MM.1S (cell line): ENCODE data around the gene FBXW7.

ENCODE experiments used
- DNase-seq: peaks from one replicate; pipeline ENCODE4 v3.0.0-alpha.2; 2015
- H2AFZ ChIP-seq: fragments of 300-600 bp; sonication (generic); 2 replicates; pipeline ENCODE4 v1.6.0; 2016; ENCODE audit warnings: antibody characterized with exemption, low read length
- H3F3A ChIP-seq: fragments of 300-600 bp; sonication (generic); 2 replicates; pipeline ENCODE4 v1.6.1; 2016; ENCODE audit warnings: mild to moderate bottlenecking, antibody characterized with exemption, low read length, moderate library complexity, mixed read lengths; ENCODE audit not compliant: insufficient read depth
- H3K27ac ChIP-seq: fragments of 300-600 bp; sonication (generic); 2 replicates; pipeline ENCODE4 v1.5.1; 2016; ENCODE audit warnings: mild to moderate bottlenecking, low read length
- H3K27me3 ChIP-seq: fragments of 300-600 bp; sonication (generic); replicated peaks from 2 replicates; pipeline ENCODE4 v1.6.0; 2016; ENCODE audit warnings: low read length; ENCODE audit not compliant: insufficient read depth
- H3K36me3 ChIP-seq: fragments of 300-600 bp; sonication (generic); replicated peaks from 2 replicates; pipeline ENCODE4 v1.6.1; 2016; ENCODE audit warnings: mild to moderate bottlenecking, low read length, mixed read lengths; ENCODE audit not compliant: insufficient read depth
- H3K4me1 ChIP-seq: fragments of 300-600 bp; sonication (generic); 2 replicates; pipeline ENCODE4 v1.6.1; 2016; ENCODE audit warnings: low read length, mixed read lengths
- H3K4me2 ChIP-seq: fragments of 300-600 bp; sonication (generic); 2 replicates; pipeline ENCODE4 v1.6.0; 2016; ENCODE audit warnings: low read depth, low read length
- H3K4me3 ChIP-seq: fragments of 300-600 bp; sonication (generic); 2 replicates; pipeline ENCODE4 v1.5.1; 2016; ENCODE audit warnings: low read length, mixed read lengths
- H3K79me2 ChIP-seq: fragments of 300-600 bp; sonication (generic); 2 replicates; pipeline ENCODE4 v1.6.1; 2016; ENCODE audit warnings: mixed run types, low read length, mixed read lengths
- H3K9ac ChIP-seq: fragments of 300-600 bp; sonication (generic); 2 replicates; pipeline ENCODE4 v1.6.1; 2016; ENCODE audit warnings: low read length, mixed read lengths
- H3K9me2 ChIP-seq: fragments of 300-600 bp; sonication (generic); replicated peaks from 2 replicates; pipeline ENCODE4 v1.6.1; 2016; ENCODE audit warnings: mild to moderate bottlenecking, low read length, mixed read lengths; ENCODE audit not compliant: insufficient read depth
- H3K9me3 ChIP-seq: fragments of 300-600 bp; sonication (generic); replicated peaks from 2 replicates; pipeline ENCODE4 v1.6.1; 2016; ENCODE audit warnings: mild to moderate bottlenecking, low read length, mixed read lengths; ENCODE audit not compliant: insufficient read depth
- H4K20me1 ChIP-seq: fragments of 300-600 bp; sonication (generic); 2 replicates; pipeline ENCODE4 v1.6.1; 2016; ENCODE audit warnings: mild to moderate bottlenecking, low read length, moderate library complexity, mixed read lengths; ENCODE audit not compliant: insufficient read depth
- EZH2 ChIP-seq: fragments of 300-600 bp; sonication (generic); optimal IDR thresholded peaks from 2 replicates; pipeline ENCODE3; 2017; ENCODE audit warnings: low read depth, mild to moderate bottlenecking, antibody characterized with exemption, low read length, mixed read lengths
- EZH2phosphoT487 ChIP-seq: fragments of 300-600 bp; sonication (generic); IDR thresholded peaks from 2 replicates; pipeline ENCODE4 v1.6.1; 2018; ENCODE audit warnings: antibody characterized with exemption, low read length
- TF ChIP-seq, protein P1 (sequence below): fragments of 300-600 bp; sonication (generic); IDR thresholded peaks from 2 replicates; pipeline ENCODE4 v1.5.1; 2016; ENCODE audit warnings: antibody characterized with exemption, low read length, mixed read lengths

The FBXW7 gene

DNA sequence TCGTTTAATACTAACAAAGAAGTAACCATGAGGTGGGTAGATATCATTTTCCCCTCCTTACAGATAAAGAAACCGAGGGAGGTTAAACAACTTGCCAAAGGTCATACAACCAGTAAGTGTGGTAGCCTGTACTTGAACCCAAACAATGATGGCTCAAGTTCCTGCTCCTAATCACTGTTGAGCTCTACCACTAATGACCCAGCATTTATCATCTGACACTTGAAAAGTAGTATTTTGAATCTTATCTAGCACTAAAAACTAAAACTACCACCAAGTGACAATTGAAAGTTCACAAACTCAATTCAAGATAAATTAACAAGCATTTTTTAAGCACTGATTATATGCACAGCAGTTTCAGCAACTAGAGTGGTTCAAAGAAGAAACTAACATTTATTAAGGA, 13.1 kb downstream of the FBXW7 start:
- H3K27ac ChIP-seq, result no peak overlapping the region
- H3K27me3 ChIP-seq, result no peaks in the 10 kb centered on the region
- 0 out of 2 replicates have a peak, but pooled peaks cover 3% of the 10 kb centered on the region for H4K20me1 ChIP-seq
- H3K79me2 ChIP-seq, result peaks cover 97% of the 10 kb centered on the region
- H3K4me3 ChIP-seq, result no peak overlapping the region
- no peaks in the 10 kb centered on the region for H3K4me1 ChIP-seq
- H3K9me2 ChIP-seq, result no peaks in the 10 kb centered on the region
- no peaks in the 10 kb centered on the region for H3K36me3 ChIP-seq
- no peaks in the 10 kb centered on the region for H3F3A ChIP-seq
- H3K9ac ChIP-seq, result no peak overlapping the region
- H3K9me3 ChIP-seq, result no peaks in the 10 kb centered on the region
- DNase-seq, result no peak
- TF ChIP-seq EZH2phosphoT487 (no peak), EZH2 (no peak)
- TF ChIP-seq, protein P1, sequence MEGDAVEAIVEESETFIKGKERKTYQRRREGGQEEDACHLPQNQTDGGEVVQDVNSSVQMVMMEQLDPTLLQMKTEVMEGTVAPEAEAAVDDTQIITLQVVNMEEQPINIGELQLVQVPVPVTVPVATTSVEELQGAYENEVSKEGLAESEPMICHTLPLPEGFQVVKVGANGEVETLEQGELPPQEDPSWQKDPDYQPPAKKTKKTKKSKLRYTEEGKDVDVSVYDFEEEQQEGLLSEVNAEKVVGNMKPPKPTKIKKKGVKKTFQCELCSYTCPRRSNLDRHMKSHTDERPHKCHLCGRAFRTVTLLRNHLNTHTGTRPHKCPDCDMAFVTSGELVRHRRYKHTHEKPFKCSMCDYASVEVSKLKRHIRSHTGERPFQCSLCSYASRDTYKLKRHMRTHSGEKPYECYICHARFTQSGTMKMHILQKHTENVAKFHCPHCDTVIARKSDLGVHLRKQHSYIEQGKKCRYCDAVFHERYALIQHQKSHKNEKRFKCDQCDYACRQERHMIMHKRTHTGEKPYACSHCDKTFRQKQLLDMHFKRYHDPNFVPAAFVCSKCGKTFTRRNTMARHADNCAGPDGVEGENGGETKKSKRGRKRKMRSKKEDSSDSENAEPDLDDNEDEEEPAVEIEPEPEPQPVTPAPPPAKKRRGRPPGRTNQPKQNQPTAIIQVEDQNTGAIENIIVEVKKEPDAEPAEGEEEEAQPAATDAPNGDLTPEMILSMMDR, result no peak
- H2AFZ ChIP-seq, result no peak overlapping the region
- H3K4me2 ChIP-seq, result no peak overlapping the region

DNA sequence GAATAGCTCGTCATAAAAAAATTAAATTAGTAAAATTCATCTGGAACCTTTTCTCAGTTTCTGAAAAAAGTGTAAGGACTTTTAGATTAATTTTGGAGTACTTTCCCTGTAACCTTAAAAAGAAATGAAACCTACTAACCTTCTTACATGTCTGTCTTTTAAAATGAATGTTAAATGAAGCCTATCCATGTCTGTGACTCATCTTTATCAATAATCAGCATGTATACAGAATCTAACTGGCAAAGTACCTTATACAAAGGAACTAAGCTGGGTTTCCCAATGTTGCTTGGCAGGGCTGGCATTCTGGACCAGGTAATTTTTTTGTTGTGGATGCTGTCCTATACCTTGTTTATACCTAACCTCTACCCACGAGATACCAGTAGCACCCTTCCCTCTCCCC, 13.6 kb downstream of the FBXW7 start:
- Histone ChIP-seq H3K4me3 (no peak overlapping the region), H3K9me2 (no peaks in the 10 kb centered on the region), H3K4me2 (no peak overlapping the region), H2AFZ (no peak overlapping the region), H3K27me3 (no peaks in the 10 kb centered on the region), H3K79me2 (peaks cover 97% of the 10 kb centered on the region), H3K36me3 (no peaks in the 10 kb centered on the region), H3K4me1 (no peaks in the 10 kb centered on the region), H3F3A (no peaks in the 10 kb centered on the region), H3K9ac (no peak overlapping the region), H4K20me1 (0 out of 2 replicates have a peak, but pooled peaks cover 3% of the 10 kb centered on the region), H3K27ac (no peak overlapping the region), H3K9me3 (no peaks in the 10 kb centered on the region)
- no peak for DNase-seq
- TF ChIP-seq, protein P1, result no peak
- no peak for TF ChIP-seq EZH2phosphoT487
- no peak for TF ChIP-seq EZH2

DNA sequence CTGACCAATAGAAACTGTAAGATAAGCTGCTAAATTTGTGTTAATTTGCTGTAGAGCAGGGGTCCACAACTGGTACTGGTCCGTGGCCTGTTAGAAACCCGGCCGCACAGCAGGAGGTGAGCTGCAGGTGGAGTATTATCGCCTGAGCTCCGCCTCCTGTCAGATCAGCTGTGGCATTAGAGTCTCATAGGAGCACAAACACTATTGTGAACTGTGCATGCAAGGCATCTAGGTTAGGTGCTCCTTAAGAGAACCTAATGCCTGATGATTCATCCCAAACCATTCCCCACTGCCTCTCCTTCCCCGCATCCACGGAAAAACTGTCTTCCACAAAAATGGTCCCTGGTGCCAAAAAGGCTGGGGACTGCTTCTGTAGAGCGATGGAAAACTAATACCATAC, 19.7 kb downstream of the FBXW7 start:
- Histone ChIP-seq H3K9ac (no peak overlapping the region), H3K36me3 (no peaks in the 10 kb centered on the region), H3K4me3 (no peak overlapping the region), H3K4me1 (peaks cover 10% of the 10 kb centered on the region; the same call in 1 of the 2 replicates), H3K9me2 (no peaks in the 10 kb centered on the region), H3K27ac (no peak overlapping the region), H3K27me3 (no peaks in the 10 kb centered on the region), H3K9me3 (no peaks in the 10 kb centered on the region), H3K79me2 (peaks cover 96% of the 10 kb centered on the region), H3K4me2 (no peak overlapping the region), H4K20me1 (0 out of 2 replicates have a peak, but pooled peaks cover 3% of the 10 kb centered on the region), H2AFZ (no peak overlapping the region), H3F3A (no peaks in the 10 kb centered on the region)
- DNase-seq, result no peak
- TF ChIP-seq EZH2 (no peak), EZH2phosphoT487 (no peak)
- TF ChIP-seq, protein P1, result no peak
